ENCODE data around the gene MAPKBP1. TPM values are rescaled to one million over a fixed set of nuclear protein-coding genes. Genes with fewer than 3 reads are reported as not detected.

MAPKBP1 gene
- total and polyA plus RNA-seq, 2 of the 8 experiments (the other 6 are each of a cell fraction or from before 2014, with no cell fraction given) = 4.3 to 11.3 TPM

DNA sequence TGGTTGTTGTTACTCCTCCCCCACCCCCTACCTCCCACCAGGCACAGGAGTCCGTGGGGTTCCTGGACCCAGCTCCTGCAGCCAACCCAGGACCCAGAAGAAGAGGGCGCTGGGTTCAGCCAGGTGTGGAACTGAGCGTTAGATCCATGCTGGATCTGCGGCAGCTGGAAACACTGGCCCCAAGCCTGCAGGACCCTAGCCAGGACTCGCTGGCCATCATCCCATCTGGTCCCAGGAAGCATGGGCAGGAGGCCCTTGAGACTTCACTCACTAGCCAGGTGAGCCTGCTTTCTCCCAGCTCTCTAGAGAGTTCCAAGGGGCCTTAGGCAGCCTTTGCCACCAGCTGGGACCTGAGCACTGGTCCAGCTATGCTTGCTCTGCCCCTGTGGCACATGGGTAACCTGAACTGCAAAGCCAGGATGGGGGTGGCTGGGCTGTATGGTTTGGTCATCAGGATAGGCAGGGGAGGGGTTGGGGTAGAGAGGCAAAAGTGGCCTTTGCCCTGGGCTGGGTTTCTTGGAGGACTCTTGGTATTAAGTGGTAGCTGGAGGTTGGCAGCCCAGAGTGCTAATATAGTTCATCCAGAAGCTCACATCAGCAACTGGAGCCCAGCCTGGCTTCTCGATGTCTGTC is 46.6 kb downstream of the MAPKBP1 start:
- Histone ChIP-seq H3K27me3 (replicated peaks in 1 of 4; ENCODE audit: control insufficient read depth in 3 of 4, extremely low read depth in 1 of 4, insufficient read depth in 3 of 4, low read length in 3 of 4) (no peaks in the 10 kb centered on the region), H3K9ac (replicated peaks in 1 of 4; ENCODE audit: extremely low read depth in 1 of 4, low read depth in 3 of 4, low read length in 3 of 4) (no peak overlapping the region), H2BK20ac (ENCODE audit: low read length) (no peak overlapping the region), H4K5ac (ENCODE audit: insufficient read length, low read depth, low read length) (no peak overlapping the region), H2BK5ac (ENCODE audit: low read depth, low read length) (no peak overlapping the region), H3K23me2 (ENCODE audit: low read depth, low read length) (no peaks in the 10 kb centered on the region), H4K8ac (ENCODE audit: extremely low read depth, insufficient read depth, low read length) (no peak overlapping the region), H2BK12ac (ENCODE audit: low read depth, low read length) (no peak overlapping the region), H3K4me3 (ENCODE audit: extremely low read depth in 1 of 4, insufficient read depth in 2 of 4, low read depth in 3 of 4, low read length in 4 of 4) (no peak overlapping the region), H3K4me2 (ENCODE audit: insufficient read depth in 1 of 2, low read depth in 2 of 2, low read length in 2 of 2) (no peak overlapping the region), H3K56ac (replicated peaks; ENCODE audit: insufficient read length, low read depth, low read length) (no peak overlapping the region), H3K23ac (ENCODE audit: insufficient read length) (no peak overlapping the region), H3K79me2 (ENCODE audit: control insufficient read depth in 1 of 2, insufficient read depth in 2 of 2, low read length in 2 of 2) (no peaks in the 10 kb centered on the region), H3K36me3 (ENCODE audit: control insufficient read depth in 2 of 4, insufficient read depth in 4 of 4, low read length in 3 of 4) (peaks cover 0 to 3% (median 0%) of the 10 kb centered on the region in 4 experiments; a peak in 4 of 8 replicates), H3K4me1 (replicated peaks in 1 of 4; ENCODE audit: control insufficient read depth in 3 of 4, insufficient read depth in 4 of 4, low read length in 3 of 4) (no peaks in the 10 kb centered on the region; a peak in 1 of 7 replicates), H3K27ac (ENCODE audit: low read depth, low read length) (no peak overlapping the region), H2BK120ac (replicated peaks; ENCODE audit: low read depth, low read length) (no peak overlapping the region), H3K79me1 (ENCODE audit: low read depth, low read length) (no peaks in the 10 kb centered on the region), H2AK5ac (ENCODE audit: low read depth, low read length) (no peak overlapping the region), H2AFZ (ENCODE audit: low read length) (no peak overlapping the region), H3K4ac (replicated peaks; ENCODE audit: insufficient read length, low read depth, low read length) (no peak overlapping the region), H2BK15ac (ENCODE audit: low read length) (no peak overlapping the region), H3K18ac (ENCODE audit: extremely low read depth, low read length) (no peak overlapping the region), H4K91ac (replicated peaks; ENCODE audit: insufficient read length, low read length) (no peak overlapping the region), H3K9me3 (ENCODE audit: insufficient read depth in 2 of 2, low read depth in 1 of 2, low read length in 1 of 2) (no peaks in the 10 kb centered on the region), H4K20me1 (replicated peaks in 1 of 2; ENCODE audit: control insufficient read depth in 1 of 2, insufficient read depth in 2 of 2, low read length in 2 of 2) (peaks cover 0 to 1% of the 10 kb centered on the region in 2 experiments), H3K14ac (ENCODE audit: insufficient read length) (no peak overlapping the region)
- POLR2A ChIA-PET (ENCODE audit: partially characterized antibody) = interaction anchor here (0.8 to 1.6 kb wide), 3 partner anchors 29 to 48 kb away, joined by 3 to 5 read pairs (median 3); partner anchors contain the start of gene MAPKBP1
- TF ChIP-seq SP4 (IDR thresholded peaks at IDR 0.05; ENCODE audit: low read length) = no peak
- TF ChIP-seq CBX5 (IDR thresholded peaks at IDR 0.05; ENCODE audit: low read depth, low read length) = no peak
- TF ChIP-seq RAD21 (IDR thresholded peaks at IDR 0.05 in 1 of 2, conservative IDR thresholded peaks at IDR 0.05 in 1 of 2; ENCODE audit: low read depth in 2 of 2, low read length in 2 of 2) = no peak
- TF ChIP-seq MAFK (IDR thresholded peaks at IDR 0.05; ENCODE audit: low read depth, low read length) = no peak
- 92% methylated on average over 6 of the region's 6 CpGs; no CpG with 5 or more reads in 1 of the 2 experiments for WGBS, 2 experiments (ENCODE audit: extremely low coverage in 1 of 2, insufficient coverage in 1 of 2, insufficient read length in 1 of 2, insufficient replicate concordance in 2 of 2, low coverage in 1 of 2, low lambda C conversion rate in 2 of 2, missing lambda C conversion rate in 1 of 2)
- CTCF ChIA-PET (ENCODE audit: partially characterized antibody) = interaction anchor here (1.0 to 3.5 kb wide), 8 partner anchors 9 to 217 kb away, joined by 3 to 32 read pairs (median 4); partner anchors contain the start of gene MAPKBP1
- FAIRE-seq (no peak), DNase-seq (ENCODE audit: low read depth in 1 of 2, low spot score in 2 of 2) (no peak)

Data from H1 (cell line).